ENCODE results near the gene CSMD2. TPM values are rescaled to one million over a fixed set of nuclear protein-coding genes. Genes with fewer than 3 reads are reported as not detected.

The CSMD2 gene
- total and polyA plus RNA-seq, 8 donors = 0.20 to 0.81 (median 0.47) TPM

DNA sequence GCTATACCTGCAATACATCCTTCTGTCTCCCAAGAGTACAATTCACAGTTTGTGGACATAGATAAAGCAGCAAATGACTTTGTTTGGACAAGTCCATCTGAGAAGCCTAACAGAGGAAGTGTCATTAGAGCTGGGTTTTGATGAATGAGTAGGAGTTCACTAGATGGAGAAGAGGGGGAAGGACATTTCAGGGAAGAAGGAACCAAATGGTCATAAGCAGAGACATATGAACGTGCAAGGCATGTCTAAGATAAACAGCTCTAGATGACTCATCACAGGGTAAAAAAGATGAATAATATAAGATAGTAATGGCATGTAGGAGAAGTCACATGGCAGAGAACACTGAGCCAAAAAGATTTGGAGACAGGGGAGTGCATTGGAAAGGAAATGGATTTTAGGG is 246.7 kb downstream of the CSMD2 start:
- TF ChIP-seq, protein P1, sequence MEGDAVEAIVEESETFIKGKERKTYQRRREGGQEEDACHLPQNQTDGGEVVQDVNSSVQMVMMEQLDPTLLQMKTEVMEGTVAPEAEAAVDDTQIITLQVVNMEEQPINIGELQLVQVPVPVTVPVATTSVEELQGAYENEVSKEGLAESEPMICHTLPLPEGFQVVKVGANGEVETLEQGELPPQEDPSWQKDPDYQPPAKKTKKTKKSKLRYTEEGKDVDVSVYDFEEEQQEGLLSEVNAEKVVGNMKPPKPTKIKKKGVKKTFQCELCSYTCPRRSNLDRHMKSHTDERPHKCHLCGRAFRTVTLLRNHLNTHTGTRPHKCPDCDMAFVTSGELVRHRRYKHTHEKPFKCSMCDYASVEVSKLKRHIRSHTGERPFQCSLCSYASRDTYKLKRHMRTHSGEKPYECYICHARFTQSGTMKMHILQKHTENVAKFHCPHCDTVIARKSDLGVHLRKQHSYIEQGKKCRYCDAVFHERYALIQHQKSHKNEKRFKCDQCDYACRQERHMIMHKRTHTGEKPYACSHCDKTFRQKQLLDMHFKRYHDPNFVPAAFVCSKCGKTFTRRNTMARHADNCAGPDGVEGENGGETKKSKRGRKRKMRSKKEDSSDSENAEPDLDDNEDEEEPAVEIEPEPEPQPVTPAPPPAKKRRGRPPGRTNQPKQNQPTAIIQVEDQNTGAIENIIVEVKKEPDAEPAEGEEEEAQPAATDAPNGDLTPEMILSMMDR (IDR thresholded peaks at IDR 0.05) = no peak
- H3K9me3 ChIP-seq = no peaks in the 10 kb centered on the region
- intact Hi-C loops (cut with DNase I) = no loop called here

DNA sequence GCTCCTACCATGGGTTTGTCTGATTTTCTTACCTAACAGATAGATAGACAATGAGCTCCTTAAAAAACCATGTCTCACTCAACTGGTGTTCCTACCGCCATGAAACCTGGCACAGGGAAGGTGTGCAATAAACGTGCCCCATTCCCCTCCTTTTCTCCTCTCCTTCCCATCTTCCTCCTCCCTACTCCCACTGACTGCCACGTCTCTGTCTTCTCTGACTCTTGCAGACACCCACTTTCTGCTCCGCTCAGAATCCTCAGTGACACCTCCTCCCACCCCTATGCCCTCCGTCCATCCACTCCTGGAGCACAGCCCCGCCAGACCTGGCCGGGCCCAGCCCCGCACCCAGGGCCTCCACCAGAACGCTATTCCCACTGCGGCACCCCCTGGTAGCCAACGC is 248.2 kb downstream of the CSMD2 start:
- no peaks in the 10 kb centered on the region for H3K36me3 ChIP-seq
- H3K4me1 ChIP-seq = no peaks in the 10 kb centered on the region
- no peaks in the 10 kb centered on the region for H3K9me3 ChIP-seq
- H3K27me3 ChIP-seq = peaks cover 0 to 5% of the 10 kb centered on the region in 2 donors
- DNase-seq (no peak), ATAC-seq (no peak)
- no peak overlapping the region for H3K4me3 ChIP-seq
- TF ChIP-seq, protein P1 (IDR thresholded peaks at IDR 0.05) = no peak
- intact Hi-C loops (cut with DNase I) = no loop called here
- no peak overlapping the region for H3K27ac ChIP-seq

More for the DNA sequence above, 246.7 kb downstream of the CSMD2 start:
- Histone ChIP-seq H3K4me3 (no peak overlapping the region), H3K4me1 (no peaks in the 10 kb centered on the region), H3K36me3 (no peaks in the 10 kb centered on the region), H3K27ac (no peak overlapping the region), H3K27me3 (no peaks in the 10 kb centered on the region)
- ATAC-seq = no peak
- DNase-seq = no peak

DNA sequence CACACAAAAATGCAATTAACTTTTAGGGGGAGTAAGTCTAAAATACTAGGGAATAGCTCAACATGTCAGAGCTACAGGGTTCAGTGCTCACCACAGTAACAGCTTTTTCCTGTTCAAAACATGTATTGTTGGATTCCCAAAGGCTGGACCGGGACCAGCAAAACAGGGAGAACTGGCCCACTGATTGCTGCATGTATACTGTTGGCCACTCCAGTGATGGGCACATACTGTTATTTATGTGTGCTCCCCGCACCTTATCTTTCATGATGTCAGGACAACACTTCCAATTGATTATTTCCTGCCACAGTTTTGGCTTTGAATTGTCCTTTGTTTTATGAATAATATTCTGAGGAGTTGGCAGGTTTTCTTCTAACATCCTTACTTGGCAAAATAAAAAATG is 250.5 kb downstream of the CSMD2 start:
- no peak for ATAC-seq
- Histone ChIP-seq H3K4me3 (no peak overlapping the region), H3K27ac (no peak overlapping the region), H3K27me3 (peaks cover 0 to 5% of the 10 kb centered on the region in 2 donors), H3K36me3 (no peaks in the 10 kb centered on the region), H3K4me1 (no peaks in the 10 kb centered on the region), H3K9me3 (no peaks in the 10 kb centered on the region)
- no peak for DNase-seq
- intact Hi-C loops (cut with DNase I) = no loop called here
- TF ChIP-seq, protein P1 (IDR thresholded peaks at IDR 0.05) = no peak

DNA sequence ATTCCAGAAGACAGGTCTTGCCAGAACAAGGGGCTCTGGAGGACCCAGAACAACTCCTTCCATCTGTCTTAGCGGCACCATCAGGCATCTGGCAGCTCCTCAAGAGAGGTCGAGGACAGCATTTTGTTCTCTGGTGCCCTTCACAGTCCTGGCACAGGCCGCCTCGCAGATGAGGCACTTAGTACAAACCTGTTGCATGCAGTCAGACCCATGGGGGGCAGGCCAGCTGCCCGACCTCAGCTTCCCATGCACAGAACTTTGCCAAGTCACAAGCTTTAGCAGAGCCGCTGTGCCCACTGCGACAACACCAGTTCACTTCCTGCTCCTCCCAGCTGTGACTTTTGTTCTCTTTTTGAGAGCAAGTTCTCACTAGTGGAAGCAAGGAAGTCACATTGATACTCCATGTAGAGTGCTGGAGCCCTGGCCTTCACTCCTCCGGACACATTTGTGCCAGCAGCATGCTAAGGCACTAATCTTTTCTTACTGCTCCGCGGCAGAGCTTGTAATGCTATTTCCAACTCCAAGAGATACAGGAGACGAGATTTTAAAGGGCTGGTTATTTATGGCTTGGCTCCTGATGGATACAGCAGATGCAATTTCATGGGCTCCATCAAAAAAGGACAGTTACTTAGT is 256.6 kb downstream of the CSMD2 start:
- Histone ChIP-seq H3K27ac (no peak overlapping the region), H3K4me3 (no peak overlapping the region), H3K27me3 (peaks cover 0 to 5% of the 10 kb centered on the region in 2 donors), H3K36me3 (no peaks in the 10 kb centered on the region), H3K4me1 (no peaks in the 10 kb centered on the region), H3K9me3 (no peaks in the 10 kb centered on the region)
- intact Hi-C loops (cut with DNase I) = no loop called here
- no peak for DNase-seq
- TF ChIP-seq, protein P1 (IDR thresholded peaks at IDR 0.05) = no peak
- ATAC-seq = no peak

DNA sequence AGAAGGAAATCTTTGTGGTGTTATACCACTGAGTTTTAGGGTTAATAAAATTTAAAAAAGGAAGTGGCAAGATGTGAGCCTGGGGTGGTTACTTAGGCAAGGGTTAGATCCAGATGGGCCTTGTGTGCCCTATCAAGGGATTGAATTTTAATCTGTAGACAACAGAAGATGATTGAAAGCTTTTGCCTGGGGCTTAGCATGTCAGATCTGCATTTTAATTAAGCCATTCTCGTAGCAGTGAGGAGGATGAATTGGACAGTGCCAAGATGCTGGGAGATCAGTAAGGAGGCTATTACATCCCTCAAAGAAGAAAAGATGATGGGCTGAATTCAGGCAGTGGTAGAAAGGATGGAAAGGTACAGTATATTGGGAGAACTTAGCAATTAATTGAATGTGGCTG is 258.9 kb downstream of the CSMD2 start:
- TF ChIP-seq, protein P1 (IDR thresholded peaks at IDR 0.05) = no peak
- no peaks in the 10 kb centered on the region for H3K36me3 ChIP-seq
- intact Hi-C loops (cut with DNase I) = no loop called here
- ATAC-seq (no peak), DNase-seq (no peak)
- peaks cover 0 to 10% of the 10 kb centered on the region in 2 donors for H3K27me3 ChIP-seq
- H3K27ac ChIP-seq = no peak overlapping the region
- no peaks in the 10 kb centered on the region for H3K9me3 ChIP-seq
- H3K4me1 ChIP-seq = no peaks in the 10 kb centered on the region
- no peak overlapping the region for H3K4me3 ChIP-seq
